Astrocyte (in vitro differentiated cells and primary cell): ENCODE data around the gene TMEM201. TPM values are rescaled to one million over a fixed set of nuclear protein-coding genes. Genes with fewer than 3 reads are reported as not detected.

Source experiments
- DNase-seq: peaks from one replicate; pipeline ENCODE4 v3.0.0-alpha.2; 2010; ENCODE audit warnings: low read depth
- FAIRE-seq: peaks from 2 replicates; lab custom pipeline; 2011; peaks lifted over from hg19 to GRCh38; lab: Jason Lieb, UNC
- H2AFZ ChIP-seq: 2 replicates; pipeline ENCODE4 v1.6.0; 2012; ENCODE audit warnings: low read depth, low read length, inconsistent platforms
- H3K27ac ChIP-seq: 2 replicates; pipeline ENCODE4 v1.5.1; 2011; ENCODE audit warnings: low read depth, low read length, inconsistent platforms
- H3K27me3 ChIP-seq: 2 replicates; pipeline ENCODE4 v1.6.0; 2011; ENCODE audit warnings: low read length, inconsistent platforms; ENCODE audit not compliant: insufficient read depth
- H3K36me3 ChIP-seq: 2 replicates; pipeline ENCODE4 v1.5.1; 2011; ENCODE audit warnings: low read length, inconsistent platforms; ENCODE audit not compliant: insufficient read depth
- H3K4me1 ChIP-seq: 2 replicates; pipeline ENCODE4 v1.5.1; 2011; ENCODE audit warnings: low read length, inconsistent platforms; ENCODE audit not compliant: insufficient read depth
- H3K4me2 ChIP-seq: 2 replicates; pipeline ENCODE4 v1.6.0; 2012; ENCODE audit warnings: low read length, inconsistent platforms
- H3K4me3 ChIP-seq: 2 replicates; pipeline ENCODE4 v1.5.1; 2011; ENCODE audit warnings: low read depth, mild to moderate bottlenecking, low read length, inconsistent platforms; ENCODE audit not compliant: insufficient read depth
- H3K79me2 ChIP-seq: 2 replicates; pipeline ENCODE4 v1.6.0; 2012; ENCODE audit warnings: mild to moderate bottlenecking, low read length, inconsistent platforms; ENCODE audit not compliant: insufficient read depth
- H3K9ac ChIP-seq: 2 replicates; pipeline ENCODE4 v1.6.0; 2012; ENCODE audit warnings: mild to moderate bottlenecking, low read length, inconsistent platforms
- H3K9me3 ChIP-seq: 2 replicates; pipeline ENCODE4 v1.5.1; 2012; ENCODE audit warnings: low read depth, mild to moderate bottlenecking, low read length, inconsistent platforms; ENCODE audit not compliant: insufficient read depth
- H4K20me1 ChIP-seq: 2 replicates; pipeline ENCODE4 v1.6.0; 2012; ENCODE audit warnings: low read length, inconsistent platforms; ENCODE audit not compliant: insufficient read depth
- H3K27ac Mint-ChIP-seq: one replicate; pipeline ENCODE4 v1.8.0; 2021; ENCODE audit warnings: mild to moderate bottlenecking, mixed read lengths; ENCODE audit not compliant: unreplicated experiment
- H3K27me3 Mint-ChIP-seq: one replicate; pipeline ENCODE4 v1.8.0; 2021; ENCODE audit warnings: low read depth, mixed read lengths; ENCODE audit not compliant: unreplicated experiment
- H3K36me3 Mint-ChIP-seq: one replicate; pipeline ENCODE4 v1.8.0; 2021; ENCODE audit warnings: low read depth, mixed read lengths; ENCODE audit not compliant: unreplicated experiment
- H3K4me1 Mint-ChIP-seq: one replicate; pipeline ENCODE4 v1.8.0; 2021; ENCODE audit warnings: low read depth, mixed read lengths; ENCODE audit not compliant: unreplicated experiment
- H3K4me3 Mint-ChIP-seq: one replicate; pipeline ENCODE4 v1.8.0; 2021; ENCODE audit warnings: mild to moderate bottlenecking, moderate library complexity, mixed read lengths; ENCODE audit not compliant: unreplicated experiment
- H3K9me3 Mint-ChIP-seq: one replicate; pipeline ENCODE4 v1.8.0; 2021; ENCODE audit warnings: mild to moderate bottlenecking, mixed read lengths; ENCODE audit not compliant: unreplicated experiment
- EZH2 ChIP-seq: IDR thresholded peaks from 2 replicates; pipeline ENCODE4 v1.6.1; 2012; ENCODE audit warnings: mild to moderate bottlenecking, low read length, inconsistent platforms; ENCODE audit not compliant: insufficient read depth
- total RNA-seq: library from RNA; stranded (reverse); gene quantifications from 2 replicates; pipeline ENCODE4 v1.2.1, GENCODE V29; 2021
- TF ChIP-seq, protein P1 (sequence below): IDR thresholded peaks from 2 replicates; pipeline ENCODE4 v1.5.1; 2011; ENCODE audit warnings: low read depth, mild to moderate bottlenecking, inconsistent platforms, low read length, moderate library complexity; ENCODE audit not compliant: insufficient read depth

Gene TMEM201
- total RNA-seq, 1 donor from 2014 or later, result 10.0 TPM

DNA sequence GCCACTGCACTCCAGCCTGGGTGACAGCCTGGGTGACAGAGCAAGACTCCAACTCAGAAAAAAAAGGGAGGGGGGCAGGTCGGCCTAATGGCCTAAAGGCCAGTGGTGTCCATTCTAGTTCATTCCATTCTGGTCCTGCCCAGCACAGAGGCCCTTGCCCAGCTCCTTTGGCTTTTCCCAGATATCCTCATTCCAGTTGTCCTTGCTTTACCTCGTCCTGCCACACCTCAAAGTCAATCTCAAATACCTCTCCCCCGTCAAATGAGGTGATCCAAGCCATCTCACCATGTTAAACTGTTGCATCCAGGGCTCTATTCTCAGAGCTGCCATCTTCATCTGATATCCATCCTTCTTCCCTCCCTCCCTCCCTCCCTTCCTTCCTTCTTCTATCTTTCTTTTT lies 42.9 kb downstream of the TMEM201 start:
- H4K20me1 ChIP-seq, result no peaks in the 10 kb centered on the region
- H3K4me1 Mint-ChIP-seq, result peaks cover 4% of the 10 kb centered on the region
- no peak overlapping the region for H2AFZ ChIP-seq
- H3K27me3 Mint-ChIP-seq, result peaks cover 21% of the 10 kb centered on the region
- TF ChIP-seq EZH2, result no peak
- TF ChIP-seq, protein P1, sequence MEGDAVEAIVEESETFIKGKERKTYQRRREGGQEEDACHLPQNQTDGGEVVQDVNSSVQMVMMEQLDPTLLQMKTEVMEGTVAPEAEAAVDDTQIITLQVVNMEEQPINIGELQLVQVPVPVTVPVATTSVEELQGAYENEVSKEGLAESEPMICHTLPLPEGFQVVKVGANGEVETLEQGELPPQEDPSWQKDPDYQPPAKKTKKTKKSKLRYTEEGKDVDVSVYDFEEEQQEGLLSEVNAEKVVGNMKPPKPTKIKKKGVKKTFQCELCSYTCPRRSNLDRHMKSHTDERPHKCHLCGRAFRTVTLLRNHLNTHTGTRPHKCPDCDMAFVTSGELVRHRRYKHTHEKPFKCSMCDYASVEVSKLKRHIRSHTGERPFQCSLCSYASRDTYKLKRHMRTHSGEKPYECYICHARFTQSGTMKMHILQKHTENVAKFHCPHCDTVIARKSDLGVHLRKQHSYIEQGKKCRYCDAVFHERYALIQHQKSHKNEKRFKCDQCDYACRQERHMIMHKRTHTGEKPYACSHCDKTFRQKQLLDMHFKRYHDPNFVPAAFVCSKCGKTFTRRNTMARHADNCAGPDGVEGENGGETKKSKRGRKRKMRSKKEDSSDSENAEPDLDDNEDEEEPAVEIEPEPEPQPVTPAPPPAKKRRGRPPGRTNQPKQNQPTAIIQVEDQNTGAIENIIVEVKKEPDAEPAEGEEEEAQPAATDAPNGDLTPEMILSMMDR, result no peak
- H3K9ac ChIP-seq, result no peak overlapping the region
- H3K4me1 ChIP-seq, result peaks cover 5% of the 10 kb centered on the region
- no peaks in the 10 kb centered on the region for H3K79me2 ChIP-seq
- H3K27ac Mint-ChIP-seq, result no peak overlapping the region
- peaks cover 4% of the 10 kb centered on the region for H3K36me3 Mint-ChIP-seq
- no peak overlapping the region for H3K4me3 ChIP-seq
- no peaks in the 10 kb centered on the region for H3K27me3 ChIP-seq
- no peak overlapping the region for H3K4me2 ChIP-seq
- H3K36me3 ChIP-seq, result no peaks in the 10 kb centered on the region
- peaks cover 8% of the 10 kb centered on the region for H3K9me3 Mint-ChIP-seq
- H3K27ac ChIP-seq, result no peak overlapping the region
- H3K4me3 Mint-ChIP-seq, result no peak overlapping the region
- FAIRE-seq, result no peak
- no peak for DNase-seq
- no peaks in the 10 kb centered on the region for H3K9me3 ChIP-seq

DNA sequence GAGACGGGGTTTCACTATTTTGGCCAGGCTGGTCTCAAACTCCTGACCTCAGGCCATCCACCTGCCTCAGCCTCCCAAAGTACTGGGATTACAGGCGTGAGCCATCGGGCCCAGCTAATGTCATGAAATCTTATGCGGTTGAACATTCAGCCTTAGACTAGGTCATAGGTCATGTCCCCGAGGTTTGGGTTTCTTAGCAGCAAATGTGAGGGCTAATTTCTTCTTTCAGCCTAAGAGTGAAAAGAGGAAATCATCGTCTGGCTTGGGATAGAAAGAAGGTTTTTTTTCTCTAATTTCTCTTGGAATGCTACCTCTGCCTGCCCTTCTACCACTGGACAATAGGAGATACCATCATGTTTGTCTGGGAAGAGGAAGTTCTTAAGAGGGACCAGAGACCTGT lies 44.8 kb downstream of the TMEM201 start:
- H3K27ac ChIP-seq, result no peak overlapping the region
- TF ChIP-seq, protein P1, result no peak
- TF ChIP-seq EZH2, result no peak
- H3K27me3 Mint-ChIP-seq, result peaks cover 19% of the 10 kb centered on the region
- FAIRE-seq, result no peak
- H3K27me3 ChIP-seq, result no peaks in the 10 kb centered on the region
- peaks cover 2% of the 10 kb centered on the region for H3K4me1 Mint-ChIP-seq
- H2AFZ ChIP-seq, result no peak overlapping the region
- H3K9me3 Mint-ChIP-seq, result peaks cover 10% of the 10 kb centered on the region
- H3K9me3 ChIP-seq, result no peaks in the 10 kb centered on the region
- no peak overlapping the region for H3K4me3 ChIP-seq
- H4K20me1 ChIP-seq, result no peaks in the 10 kb centered on the region
- no peak overlapping the region for H3K4me2 ChIP-seq
- H3K36me3 ChIP-seq, result no peaks in the 10 kb centered on the region
- no peak overlapping the region for H3K27ac Mint-ChIP-seq
- H3K4me1 ChIP-seq, result no peaks in the 10 kb centered on the region
- H3K79me2 ChIP-seq, result no peaks in the 10 kb centered on the region
- H3K9ac ChIP-seq, result no peak overlapping the region
- no peak for DNase-seq
- H3K4me3 Mint-ChIP-seq, result no peak overlapping the region
- H3K36me3 Mint-ChIP-seq, result peaks cover 4% of the 10 kb centered on the region

DNA sequence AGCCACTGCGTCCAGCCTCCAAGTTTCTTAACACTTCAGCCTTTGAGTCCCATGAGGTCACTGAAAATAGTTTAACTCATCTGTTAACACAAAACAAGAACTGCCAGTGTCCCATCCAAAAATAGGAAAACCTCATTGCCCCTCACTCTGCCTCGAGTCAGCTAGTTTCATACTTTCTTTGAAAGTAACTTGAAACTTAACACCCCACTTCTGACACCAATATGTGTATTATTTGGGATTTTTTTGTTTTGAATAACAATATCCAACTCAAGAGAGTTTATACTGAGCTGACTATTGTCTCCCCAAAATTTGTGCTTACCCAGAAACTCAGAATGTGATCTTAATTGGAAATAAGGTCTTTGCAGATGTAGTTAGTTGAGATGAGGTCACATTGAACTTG lies 45.9 kb downstream of the TMEM201 start:
- H2AFZ ChIP-seq, result no peak overlapping the region
- no peaks in the 10 kb centered on the region for H3K4me1 ChIP-seq
- DNase-seq, result no peak
- Mint-ChIP-seq H3K9me3 (peaks cover 11% of the 10 kb centered on the region), H3K4me1 (no peaks in the 10 kb centered on the region), H3K27ac (no peak overlapping the region), H3K27me3 (peaks cover 18% of the 10 kb centered on the region), H3K36me3 (peaks cover 4% of the 10 kb centered on the region), H3K4me3 (no peak overlapping the region)
- H3K9ac ChIP-seq, result no peak overlapping the region
- H3K4me2 ChIP-seq, result no peak overlapping the region
- H4K20me1 ChIP-seq, result no peaks in the 10 kb centered on the region
- no peak for FAIRE-seq
- TF ChIP-seq EZH2, result no peak
- TF ChIP-seq, protein P1, result no peak
- H3K36me3 ChIP-seq, result no peaks in the 10 kb centered on the region
- H3K9me3 ChIP-seq, result no peaks in the 10 kb centered on the region
- H3K27me3 ChIP-seq, result peaks cover 4% of the 10 kb centered on the region
- H3K4me3 ChIP-seq, result no peak overlapping the region
- H3K79me2 ChIP-seq, result no peaks in the 10 kb centered on the region
- no peak overlapping the region for H3K27ac ChIP-seq
